Gastrocnemius medialis (tissue), 4 donors: ENCODE data around the gene NOXA1.

ENCODE experiments used
- POLR2A ChIP-seq, 2 donors: fragments of 450-650 bp; IDR thresholded peaks; one replicate each; pipeline ENCODE4 v1.6.1; 2017; ENCODE audit warnings: antibody characterized with exemption in 2 of 2, mild to moderate bottlenecking in 2 of 2, moderate library complexity in 2 of 2
- TF ChIP-seq, protein P1 (sequence below), 5 experiments: fragments of 450-650 bp in 3 of 5; fragments of 200-600 bp in 2 of 5; sonication (generic) in 2 of 5; IDR thresholded peaks in 4 of 5; conservative IDR thresholded peaks in 1 of 5; 1 replicate in 4 of 5; 2 replicates in 1 of 5; pipeline ENCODE4 v1.5.1; 2016 to 2019; ENCODE audit warnings: antibody characterized with exemption in 5 of 5, mild to moderate bottlenecking in 3 of 5, moderate library complexity in 3 of 5

DNA sequence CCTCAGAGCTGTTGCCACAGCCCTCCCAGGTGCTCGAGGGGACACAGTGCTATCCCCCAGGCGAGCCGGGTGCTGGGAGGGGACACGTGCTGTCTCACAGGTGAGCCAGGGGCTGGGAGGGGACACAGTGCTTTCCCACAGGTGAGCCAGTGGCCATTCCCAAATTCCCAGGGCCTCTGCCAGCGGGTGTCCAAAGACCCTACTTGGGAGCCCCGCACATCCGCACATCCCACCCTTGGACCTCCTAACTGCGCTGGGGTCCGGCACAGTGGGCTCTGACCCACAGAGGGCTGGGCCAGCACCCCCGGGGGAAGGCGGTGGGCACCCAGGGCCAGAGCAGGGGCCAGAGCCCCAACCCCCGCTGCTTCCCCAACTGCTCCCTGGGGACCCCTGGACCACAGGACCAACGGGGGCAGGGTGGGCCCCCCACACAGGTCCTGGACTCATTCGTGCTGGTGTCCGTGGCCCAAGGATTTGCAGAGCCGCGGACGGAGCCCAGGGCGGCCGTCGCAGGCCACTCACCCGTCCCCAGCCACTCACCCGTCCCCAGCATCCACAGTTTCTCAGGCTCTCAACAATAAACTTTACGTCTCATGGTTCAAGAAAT lies 18.1 kb upstream of the NOXA1 start:
- TF ChIP-seq POLR2A (IDR thresholded peaks at IDR 0.05), result no peak
- TF ChIP-seq, protein P1, sequence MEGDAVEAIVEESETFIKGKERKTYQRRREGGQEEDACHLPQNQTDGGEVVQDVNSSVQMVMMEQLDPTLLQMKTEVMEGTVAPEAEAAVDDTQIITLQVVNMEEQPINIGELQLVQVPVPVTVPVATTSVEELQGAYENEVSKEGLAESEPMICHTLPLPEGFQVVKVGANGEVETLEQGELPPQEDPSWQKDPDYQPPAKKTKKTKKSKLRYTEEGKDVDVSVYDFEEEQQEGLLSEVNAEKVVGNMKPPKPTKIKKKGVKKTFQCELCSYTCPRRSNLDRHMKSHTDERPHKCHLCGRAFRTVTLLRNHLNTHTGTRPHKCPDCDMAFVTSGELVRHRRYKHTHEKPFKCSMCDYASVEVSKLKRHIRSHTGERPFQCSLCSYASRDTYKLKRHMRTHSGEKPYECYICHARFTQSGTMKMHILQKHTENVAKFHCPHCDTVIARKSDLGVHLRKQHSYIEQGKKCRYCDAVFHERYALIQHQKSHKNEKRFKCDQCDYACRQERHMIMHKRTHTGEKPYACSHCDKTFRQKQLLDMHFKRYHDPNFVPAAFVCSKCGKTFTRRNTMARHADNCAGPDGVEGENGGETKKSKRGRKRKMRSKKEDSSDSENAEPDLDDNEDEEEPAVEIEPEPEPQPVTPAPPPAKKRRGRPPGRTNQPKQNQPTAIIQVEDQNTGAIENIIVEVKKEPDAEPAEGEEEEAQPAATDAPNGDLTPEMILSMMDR (IDR thresholded peaks at IDR 0.05 in 4 of 5, conservative IDR thresholded peaks at IDR 0.05 in 1 of 5), result no peak
